ENCODE data around the gene PRF1.
"Not testable (repeated sequence)": the region's sequence is repeated elsewhere in the genome, so short reads cannot be mapped to it uniquely, and the experiment has no call there.

PRF1 gene

DNA sequence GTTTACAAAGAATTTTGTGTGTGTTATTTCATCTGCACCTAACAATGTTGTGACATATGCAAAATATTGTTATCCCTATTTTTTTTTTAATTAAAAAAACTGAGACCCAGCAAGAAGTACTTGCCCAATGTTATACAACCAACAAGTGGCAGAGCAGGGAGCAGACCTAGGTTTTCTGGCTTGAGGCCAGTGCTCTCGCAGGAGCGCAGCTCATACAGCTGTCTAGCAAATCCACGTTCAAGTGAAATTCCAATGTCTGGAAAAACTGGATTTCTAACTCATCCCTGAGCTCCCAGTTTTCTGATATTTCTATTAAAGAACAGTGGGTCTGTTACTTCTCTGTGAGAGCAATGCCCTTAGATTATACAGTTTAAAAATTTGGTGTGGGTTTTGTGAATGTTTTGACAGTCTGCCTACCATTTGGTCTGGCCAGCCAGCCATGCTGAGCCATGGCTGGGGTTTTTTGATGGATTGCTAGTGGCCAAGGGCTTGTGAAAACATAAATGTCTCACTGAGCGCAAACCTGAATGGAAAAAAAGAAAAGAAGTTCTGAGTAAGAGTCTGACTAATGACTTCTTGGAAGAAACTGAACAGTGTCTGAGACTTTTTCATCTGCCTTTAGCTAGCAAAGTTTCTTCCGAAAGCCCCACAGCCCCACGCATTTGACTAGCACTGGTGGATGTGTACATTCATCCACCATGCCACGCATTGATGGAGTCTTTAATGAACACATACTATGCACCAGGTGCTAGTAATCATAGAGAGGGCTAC is 15.4 kb upstream of the PRF1 start:
- DNase-seq (ENCODE audit: low read depth in 1 of 2, low spot score in 1 of 2): no peak

DNA sequence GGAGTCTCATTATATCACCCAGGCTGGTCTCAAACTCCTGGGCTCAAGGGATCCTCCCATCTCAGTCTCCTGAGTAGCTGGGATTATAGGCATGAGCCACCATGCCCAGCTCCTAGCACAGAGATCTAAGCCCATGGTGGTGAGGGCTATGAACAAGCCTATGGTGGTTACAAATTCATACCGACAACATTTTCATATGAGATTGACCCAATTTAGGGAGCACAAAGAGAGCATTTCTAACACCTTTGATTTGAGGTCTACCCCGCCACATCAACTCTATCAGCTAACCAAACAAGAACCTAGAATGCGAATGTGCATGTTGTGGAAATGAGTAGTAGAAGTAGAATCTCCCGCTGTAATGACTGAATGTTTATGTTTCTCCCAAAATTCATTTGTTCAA is 14.2 kb upstream of the PRF1 start:
- no peak for DNase-seq (ENCODE audit: low read depth in 1 of 2, low spot score in 1 of 2)

GRCh38 chr10:70615784-70616522 is 13.4 kb upstream of the PRF1 start:
- no peak for DNase-seq (ENCODE audit: low read depth in 1 of 2, low spot score in 1 of 2)

GRCh38 chr10:70615211-70615610 is 12.7 kb upstream of the PRF1 start:
- no peak for DNase-seq (ENCODE audit: low read depth in 1 of 2, low spot score in 1 of 2)

- DNase-seq (ENCODE audit: low read depth in 1 of 2, low spot score in 1 of 2): not testable (repeated sequence)
These were observed 11.8 kb upstream of the PRF1 start for GRCh38 chr10:70614364-70614763.

DNA sequence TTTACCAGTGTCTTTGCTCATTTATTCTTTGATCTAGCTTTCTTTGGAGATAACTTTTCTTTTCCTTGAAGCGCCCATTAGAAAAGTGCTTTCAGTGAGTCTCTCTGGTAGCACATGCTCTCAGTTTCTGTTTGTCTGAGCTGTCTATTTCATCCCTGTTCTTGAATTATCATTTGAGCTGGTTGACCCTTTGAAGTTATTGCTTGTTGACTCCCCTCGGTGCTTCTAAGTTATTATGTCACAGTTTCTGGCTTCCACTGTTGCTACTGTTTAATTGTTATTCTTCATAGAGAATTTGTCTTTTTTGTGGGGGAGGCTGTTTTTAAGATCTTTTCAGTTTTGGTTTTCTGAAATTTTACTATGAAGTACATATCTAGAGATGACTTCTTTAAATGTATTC is 11.4 kb upstream of the PRF1 start:
- no peak for DNase-seq (ENCODE audit: low read depth in 1 of 2, low spot score in 1 of 2)

- no peak for DNase-seq (ENCODE audit: low read depth in 1 of 2, low spot score in 1 of 2)
These were observed 5.4 kb upstream of the PRF1 start for GRCh38 chr10:70607936-70608335.

- DNase-seq (ENCODE audit: low read depth in 1 of 2, low spot score in 1 of 2): no peak
These were observed 2.6 kb upstream of the PRF1 start for GRCh38 chr10:70605161-70605560.

GRCh38 chr10:70604106-70604505 is 1.6 kb upstream of the PRF1 start:
- DNase-seq (ENCODE audit: low read depth in 1 of 2, low spot score in 1 of 2): no peak

GRCh38 chr10:70603449-70603801 is 884 bp upstream of the PRF1 start:
- no peak for DNase-seq (ENCODE audit: low read depth in 1 of 2, low spot score in 1 of 2)

DNA sequence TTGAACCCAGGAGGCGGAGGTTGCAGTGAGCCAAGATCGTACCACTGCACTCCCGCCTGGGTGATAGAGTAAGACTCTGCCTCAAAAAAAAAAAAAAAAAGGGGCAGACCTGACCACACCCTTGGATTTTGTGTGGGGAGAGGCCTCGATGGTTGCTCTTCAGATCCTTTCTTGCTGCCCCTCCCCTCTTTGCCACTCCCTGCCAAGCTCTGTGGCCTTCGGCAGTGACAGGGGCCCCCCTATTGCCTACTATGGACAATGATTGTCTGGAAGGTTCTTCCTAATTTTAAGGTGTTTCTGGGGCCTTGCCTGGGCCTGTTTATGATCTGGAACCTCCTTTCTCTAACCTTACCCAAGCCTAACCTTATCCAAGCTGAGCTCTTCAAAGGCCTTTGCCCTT is 795 bp downstream of the PRF1 start:
- DNase-seq (ENCODE audit: low read depth in 1 of 2, low spot score in 1 of 2): no peak

DNA sequence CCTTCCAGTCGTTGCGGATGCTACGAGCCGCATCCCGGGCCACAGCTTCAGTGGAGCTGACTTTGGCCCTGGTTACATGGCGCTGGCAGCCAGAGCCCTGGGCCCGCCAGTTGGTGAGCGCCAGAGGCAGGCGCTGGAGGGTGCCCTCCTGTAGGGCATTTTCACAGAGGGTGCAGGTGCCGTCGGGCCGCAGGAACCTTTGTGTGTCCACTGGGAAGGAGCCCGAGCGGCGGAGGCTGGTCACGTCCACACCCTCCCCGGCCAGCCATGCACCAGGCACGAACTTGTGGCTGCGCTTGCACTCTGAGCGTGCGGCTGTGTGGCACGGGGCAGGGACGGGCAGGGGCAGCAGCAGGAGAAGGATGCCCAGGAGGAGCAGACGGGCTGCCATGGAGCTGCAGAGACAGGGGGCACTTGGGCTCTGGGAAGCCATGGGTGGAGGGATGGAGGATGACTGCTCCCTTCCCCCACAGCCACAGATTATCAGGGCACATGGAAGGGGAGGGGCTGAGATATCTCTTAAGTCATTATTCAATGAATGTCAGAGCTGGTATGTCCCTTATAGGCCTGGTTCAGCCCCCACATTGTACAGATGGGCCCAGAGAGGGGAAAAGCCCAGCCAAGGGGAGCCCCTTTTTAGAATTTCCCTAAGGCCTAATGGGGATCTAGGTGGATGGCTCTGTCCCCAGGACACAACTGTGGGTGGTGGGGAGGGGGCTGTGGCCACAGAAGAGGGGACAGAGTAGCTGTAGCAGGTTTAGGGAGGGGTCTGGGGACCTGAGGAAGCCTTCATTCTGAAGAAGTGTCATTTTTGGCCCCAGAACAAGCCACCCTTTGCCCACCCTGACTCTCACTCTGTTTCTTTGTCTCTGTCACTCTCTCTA is 1.8 kb downstream of the PRF1 start:
- no peak for DNase-seq (ENCODE audit: low read depth in 1 of 2, low spot score in 1 of 2)

DNA sequence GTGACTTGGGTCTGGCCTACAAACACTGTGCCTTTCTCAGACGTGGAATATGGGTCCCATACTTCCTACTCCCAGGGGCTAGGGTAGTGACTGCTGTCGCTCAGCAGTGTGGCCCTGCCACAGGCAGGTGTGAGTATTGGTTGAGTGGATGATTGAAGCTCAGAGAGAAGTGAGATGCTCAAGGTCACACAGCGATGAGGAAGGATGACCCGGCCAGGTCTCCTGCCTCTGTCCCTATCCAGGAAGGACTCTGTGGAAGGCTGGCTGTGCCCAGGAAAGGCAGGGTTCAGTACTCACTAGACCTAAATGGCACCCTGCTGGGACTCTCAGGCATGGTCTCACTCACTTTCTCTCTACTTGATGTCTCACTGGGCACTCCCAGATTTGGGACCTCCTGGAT is 2.8 kb downstream of the PRF1 start:
- no peak for DNase-seq (ENCODE audit: low read depth in 1 of 2, low spot score in 1 of 2)

GRCh38 chr10:70599319-70599718 is 3.2 kb downstream of the PRF1 start:
- no peak for DNase-seq (ENCODE audit: low read depth in 1 of 2, low spot score in 1 of 2)

DNA sequence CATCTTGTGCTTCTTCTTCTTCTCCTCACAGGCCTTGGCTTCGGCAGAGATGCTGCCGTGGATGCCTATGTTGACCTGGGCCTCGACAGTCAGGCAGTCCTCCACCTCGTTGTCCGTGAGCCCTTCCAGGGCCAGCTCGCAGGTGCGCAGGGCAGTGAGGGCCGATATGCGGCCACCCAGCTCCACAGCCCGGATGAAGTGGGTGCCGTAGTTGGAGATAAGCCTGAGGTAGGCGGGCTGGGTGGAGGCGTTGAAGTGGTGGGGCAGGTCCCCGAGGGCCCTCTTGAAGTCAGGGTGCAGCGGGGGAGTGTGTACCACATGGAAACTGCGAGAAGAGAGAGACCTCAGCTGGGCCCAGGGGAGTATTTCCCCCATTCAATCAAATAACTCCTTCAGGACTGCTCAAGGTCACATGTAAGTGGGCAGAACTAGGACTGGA is 3.7 kb downstream of the PRF1 start:
- DNase-seq (ENCODE audit: low read depth in 1 of 2, low spot score in 1 of 2): no peak

DNA sequence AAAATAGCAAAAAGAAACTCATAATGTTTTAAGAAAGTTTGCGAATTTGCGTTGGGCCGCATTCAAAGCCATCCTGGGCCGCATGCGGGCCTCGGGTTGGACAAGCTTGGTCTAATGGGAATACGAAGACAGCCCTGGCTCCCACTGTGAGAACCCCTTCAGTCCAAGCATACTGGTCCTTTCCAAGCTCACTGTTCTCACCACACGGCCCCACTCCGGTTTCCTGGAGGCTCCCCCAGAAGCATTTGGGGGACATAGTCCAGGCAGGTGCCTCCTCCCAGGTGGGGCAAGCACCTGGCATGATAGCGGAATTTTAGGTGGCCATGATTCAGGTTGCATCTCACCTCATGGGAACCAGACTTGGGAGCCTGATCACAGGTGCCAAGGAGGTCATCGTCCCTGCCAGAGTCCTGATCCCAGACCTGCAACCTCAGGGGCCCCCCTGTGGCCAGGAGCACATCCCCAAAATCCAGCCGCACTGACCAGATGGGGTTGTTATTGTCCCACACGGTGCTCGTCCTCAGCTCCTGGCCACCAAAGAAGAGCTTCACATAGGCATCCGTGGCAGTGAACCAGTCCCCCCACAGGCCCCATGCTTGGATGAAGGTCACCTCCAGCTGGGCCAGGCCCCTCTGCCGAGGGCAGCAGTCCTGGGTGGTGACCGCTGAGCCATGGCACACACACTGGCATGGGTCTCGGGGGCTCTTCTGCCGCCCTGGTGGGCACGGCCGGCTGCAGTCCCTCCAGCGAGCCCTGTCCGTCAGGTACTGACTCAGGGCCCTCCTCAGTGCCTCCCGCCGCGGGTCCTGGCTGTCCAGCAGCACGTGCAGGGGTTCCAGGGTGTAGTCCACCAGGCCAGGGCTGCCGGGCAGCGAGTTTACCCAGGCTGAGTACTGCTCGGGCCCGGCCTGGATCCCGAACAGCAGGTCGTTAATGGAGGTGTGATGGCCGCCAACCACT is 4.4 kb downstream of the PRF1 start:
- no peak for DNase-seq (ENCODE audit: low read depth in 1 of 2, low spot score in 1 of 2)

DNA sequence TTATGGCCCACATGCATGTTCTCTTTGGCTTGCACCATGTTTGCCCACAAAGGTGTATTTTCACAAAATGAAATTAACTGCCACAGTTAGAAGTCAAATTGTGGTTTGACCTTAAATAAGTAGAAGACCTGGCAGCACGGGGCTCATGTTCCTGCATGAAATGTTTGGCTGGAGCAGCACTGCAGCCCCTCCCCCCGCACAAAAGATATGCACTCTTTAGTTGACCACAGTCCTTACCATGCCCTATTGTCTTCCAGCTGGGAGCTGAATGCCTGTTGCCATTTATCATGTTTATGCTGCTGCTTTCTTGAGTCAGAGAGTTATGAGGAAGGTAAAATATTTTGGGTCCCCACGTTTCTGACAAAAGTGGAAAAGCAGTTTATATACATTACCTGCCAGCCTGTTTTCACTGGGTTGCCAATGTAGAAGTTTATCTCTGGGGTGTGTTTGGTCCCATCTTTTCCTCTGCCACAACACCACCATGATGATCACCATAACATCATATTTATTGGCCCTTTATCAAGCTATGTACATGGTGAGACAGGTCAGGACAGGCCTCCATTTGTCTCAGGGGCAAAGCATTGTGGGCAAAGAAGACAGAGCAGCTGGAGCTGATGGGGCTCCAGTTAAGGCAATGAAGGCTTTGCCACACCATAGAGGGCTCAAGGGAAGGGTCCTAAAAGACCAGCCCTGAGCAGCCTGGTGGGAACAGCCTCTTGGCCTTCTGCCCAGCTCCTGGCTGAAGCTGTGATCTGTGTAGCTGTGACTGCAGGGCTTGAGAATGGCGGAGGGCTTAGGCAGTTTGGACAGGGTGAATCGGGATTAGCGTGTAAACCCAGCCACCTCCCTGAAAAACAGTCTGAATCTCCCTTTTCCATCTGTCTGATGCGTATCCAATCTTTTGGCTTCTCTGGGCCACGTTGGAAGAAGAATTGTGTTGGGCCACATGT is 5.4 kb downstream of the PRF1 start:
- no peak for DNase-seq (ENCODE audit: low read depth in 1 of 2, low spot score in 1 of 2)

DNA sequence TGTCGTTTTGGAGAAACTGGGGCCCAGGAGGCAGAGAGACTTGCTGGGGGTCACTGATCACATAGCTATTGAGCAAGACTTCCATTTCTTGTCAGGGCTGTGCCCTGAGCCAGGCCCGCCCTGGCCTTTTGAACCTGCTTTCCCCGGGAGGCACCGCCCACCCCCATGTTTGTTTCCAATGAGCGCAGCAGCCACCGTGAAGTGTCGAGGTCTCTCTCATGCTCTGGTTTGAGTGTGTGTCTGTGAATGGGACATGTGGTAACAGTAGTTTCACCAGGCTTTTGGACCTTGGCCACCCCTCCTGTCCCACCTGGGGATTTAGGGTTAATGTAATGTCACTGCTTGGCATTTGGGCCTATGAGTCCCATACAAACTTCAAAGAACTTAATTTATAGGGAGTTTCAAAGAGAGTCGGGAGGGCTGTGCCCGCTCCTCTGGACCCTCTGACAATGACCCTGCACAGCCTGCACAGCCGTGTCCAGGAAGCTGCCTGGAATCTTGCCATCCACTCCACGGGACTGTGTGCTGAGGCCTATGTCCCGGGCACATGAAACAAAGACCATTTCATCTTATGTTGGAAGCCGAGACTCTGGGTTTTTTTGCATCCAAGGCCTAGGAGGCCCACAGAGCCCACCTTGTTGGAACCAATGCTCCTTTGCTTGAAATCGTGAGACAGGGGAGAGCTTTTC is 6.3 kb downstream of the PRF1 start:
- no peak for DNase-seq (ENCODE audit: low read depth in 1 of 2, low spot score in 1 of 2)

DNA sequence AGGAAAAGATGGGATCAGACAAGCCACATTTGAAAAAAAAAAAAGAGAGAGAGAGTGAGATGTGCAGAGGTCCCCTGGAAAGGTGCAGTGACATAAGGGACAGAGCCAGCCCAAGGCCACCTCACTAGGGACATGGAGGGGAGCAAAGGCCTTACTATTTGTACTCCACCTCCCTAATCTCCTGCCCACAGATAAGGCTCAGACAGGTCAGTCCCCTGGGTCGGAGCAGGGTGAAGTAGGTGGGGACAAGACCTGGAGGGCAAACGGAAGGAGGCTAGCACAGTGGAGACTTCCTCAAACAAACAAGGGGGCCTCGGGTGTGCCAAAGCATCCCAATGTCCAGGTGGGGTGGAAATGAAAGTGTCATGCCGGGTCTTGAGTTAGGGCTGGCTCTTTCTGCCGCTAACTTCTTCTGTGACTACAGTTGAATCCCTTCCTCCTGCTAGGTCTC is 7.0 kb downstream of the PRF1 start:
- no peak for DNase-seq (ENCODE audit: low read depth in 1 of 2, low spot score in 1 of 2)
